HepG2 (cell line): Measurements from ENCODE around the gene CLBA1. TPM values are rescaled to one million over a fixed set of nuclear protein-coding genes. Genes with fewer than 3 reads are reported as not detected.
A peak's percentile ranks its signal among the peaks of the same experiment; 100 is the strongest.

ENCODE experiments used
- CHD2 ChIP-seq: IDR thresholded peaks from 2 replicates; pipeline ENCODE4 v1.6.1; 2011; ENCODE audit warnings: low read depth, low read length, improper control_type of control experiment
- EZH2 ChIP-seq: conservative IDR thresholded peaks from 2 replicates; pipeline ENCODE4 v1.6.1; 2012; ENCODE audit warnings: mild to moderate bottlenecking, low read depth, low read length, moderate library complexity
- HMG20A ChIP-seq: IDR thresholded peaks from 2 replicates; pipeline ENCODE4 v1.6.1; 2016; ENCODE audit warnings: borderline replicate concordance
- HNF4G ChIP-seq, 2 experiments: sonication (generic) in 1 of 2; formaldehyde crosslinking in 1 of 2; IDR thresholded peaks; 2 replicates each; pipeline versions ENCODE4 v1.4.0 to v1.6.1; 2011 to 2020; ENCODE audit warnings: borderline replicate concordance in 2 of 2, low read depth in 2 of 2, mild to moderate bottlenecking in 2 of 2, low read length in 1 of 2, missing genetic modification reagents in 1 of 2, moderate library complexity in 1 of 2
- HNRNPUL1 ChIP-seq: fragments of 200-400 bp; formaldehyde crosslinking; IDR thresholded peaks from 2 replicates; pipeline ENCODE4 v1.6.1; 2017; ENCODE audit warnings: low read depth, mild to moderate bottlenecking, low read length, moderate library complexity
- MYNN ChIP-seq: sonication (generic); formaldehyde crosslinking; IDR thresholded peaks from 2 replicates; pipeline ENCODE4 v1.4.0; 2020; ENCODE audit warnings: mild to moderate bottlenecking, low read depth, missing genetic modification reagents
- PITX1 ChIP-seq: sonication (generic); formaldehyde crosslinking; IDR thresholded peaks from 2 replicates; pipeline ENCODE4 v1.5.1; 2020; ENCODE audit warnings: mild to moderate bottlenecking, missing genetic modification reagents
- POGK ChIP-seq: sonication (generic); formaldehyde crosslinking; conservative IDR thresholded peaks from 2 replicates; pipeline ENCODE4 v1.8.0; 2022; ENCODE audit warnings: mild to moderate bottlenecking, moderate library complexity, missing genetic modification reagents
- REPIN1 ChIP-seq: sonication (generic); formaldehyde crosslinking; IDR thresholded peaks from 2 replicates; pipeline ENCODE4 v1.8.0; 2022; ENCODE audit warnings: missing genetic modification reagents, low read depth, mild to moderate bottlenecking, borderline replicate concordance
- SATB2 ChIP-seq: sonication (generic); formaldehyde crosslinking; IDR thresholded peaks from 2 replicates; pipeline ENCODE4 v1.5.0; 2020; ENCODE audit warnings: missing genetic modification reagents
- SOX5 ChIP-seq: IDR thresholded peaks from 2 replicates; pipeline ENCODE4 v1.6.1; 2016; ENCODE audit warnings: borderline replicate concordance
- TSC22D2 ChIP-seq: sonication (generic); formaldehyde crosslinking; IDR thresholded peaks from 2 replicates; pipeline ENCODE4 v1.5.1; 2020; ENCODE audit warnings: missing genetic modification reagents, mild to moderate bottlenecking, borderline replicate concordance
- ZNF20 ChIP-seq: sonication (generic); formaldehyde crosslinking; IDR thresholded peaks from 2 replicates; pipeline ENCODE4 v1.4.0; 2020; ENCODE audit warnings: mild to moderate bottlenecking, moderate library complexity, missing genetic modification reagents
- ZNF414 ChIP-seq: sonication (generic); formaldehyde crosslinking; IDR thresholded peaks from 2 replicates; pipeline ENCODE4 v1.5.0; 2020; ENCODE audit warnings: missing genetic modification reagents
- ZNF598 ChIP-seq: sonication (generic); formaldehyde crosslinking; IDR thresholded peaks from 2 replicates; pipeline ENCODE4 v1.5.1; 2020; ENCODE audit warnings: mild to moderate bottlenecking, missing genetic modification reagents, borderline replicate concordance
- ZNF644 ChIP-seq: IDR thresholded peaks from 2 replicates; pipeline ENCODE4 v1.6.1; 2016; ENCODE audit warnings: low read depth
- ZNF781 ChIP-seq: sonication (generic); formaldehyde crosslinking; IDR thresholded peaks from 2 replicates; pipeline ENCODE4 v1.5.1; 2020; ENCODE audit warnings: borderline replicate concordance, mild to moderate bottlenecking, missing genetic modification reagents; ENCODE audit errors: not compliant biosample characterization
- ZNF83 ChIP-seq: sonication (generic); formaldehyde crosslinking; IDR thresholded peaks from 2 replicates; pipeline ENCODE4 v1.4.0; 2020; ENCODE audit warnings: missing genetic modification reagents, mild to moderate bottlenecking, borderline replicate concordance
- polyA plus RNA-seq, 8 experiments: library from polyadenylated mRNA; depleted of rRNA in 3 of 8; stranded (reverse) in 7 of 8; unstranded in 1 of 8; fragments of >200 nt; fragmentation: Illumina TruSeq in 4 of 8; extraction: Trizol in 4 of 8; gene quantifications; 2 replicates each; pipeline versions ENCODE4 v1.2.1 to v1.2.3, GENCODE V29; 2011 to 2016; ENCODE audit warnings: low read depth in 4 of 8, missing spikeins in 1 of 8, mixed read lengths in 1 of 8; ENCODE audit not compliant: insufficient read depth in 1 of 8
- total RNA-seq, 5 experiments: library from RNA; depleted of rRNA; stranded (reverse); fragments of >200 nt; fragmentation: Illumina TruSeq; extraction: Trizol; gene quantifications; 2 replicates each; pipeline ENCODE4 v1.2.3, GENCODE V29; 2016; ENCODE audit warnings: low read depth in 1 of 5
- TF ChIP-seq, protein P1 (sequence below): sonication (generic); formaldehyde crosslinking; IDR thresholded peaks from 2 replicates; pipeline ENCODE4 v1.5.0; 2020; ENCODE audit warnings: mild to moderate bottlenecking, missing genetic modification reagents
- TF ChIP-seq, protein P2 (sequence below): sonication (generic); formaldehyde crosslinking; IDR thresholded peaks from 2 replicates; pipeline ENCODE4 v1.4.0; 2020; ENCODE audit warnings: missing genetic modification reagents, borderline replicate concordance

Gene CLBA1
- total and polyA plus RNA-seq, 2 of the 13 experiments (the other 11 are each of a cell fraction or from before 2014, with no cell fraction given) = 1.2 to 1.4 TPM

GRCh38 chr14:104976198-104977007, 9.2 kb upstream of the CLBA1 start (continued):
- TF ChIP-seq HNF4G (IDR thresholded peaks at IDR 0.05; ENCODE audit: borderline replicate concordance, low read depth, low read length) (no peak), HNF4G (CRISPR knock-in tag; IDR thresholded peaks at IDR 0.05; ENCODE audit: borderline replicate concordance, low read depth) (no peak), ZNF598 (CRISPR knock-in tag) (0 out of 2 replicates have a peak, but pooled peaks have one; percentile 39), POGK (CRISPR knock-in tag) (no peak), PITX1 (CRISPR knock-in tag) (0 out of 2 replicates have a peak, but pooled peaks have one; percentile 12), ZNF20 (no peak), SATB2 (CRISPR knock-in tag) (no peak), ZNF83 (CRISPR knock-in tag) (no peak), ZNF644 (CRISPR knock-in tag) (no peak), SOX5 (CRISPR knock-in tag) (no peak), EZH2 (no peak), HNRNPUL1 (no peak), TSC22D2 (CRISPR knock-in tag) (no peak), HMG20A (no peak), CHD2 (no peak), ZNF781 (no peak), ZNF414 (CRISPR knock-in tag) (no peak), MYNN (no peak), REPIN1 (CRISPR knock-in tag) (no peak)
- TF ChIP-seq, protein P1, sequence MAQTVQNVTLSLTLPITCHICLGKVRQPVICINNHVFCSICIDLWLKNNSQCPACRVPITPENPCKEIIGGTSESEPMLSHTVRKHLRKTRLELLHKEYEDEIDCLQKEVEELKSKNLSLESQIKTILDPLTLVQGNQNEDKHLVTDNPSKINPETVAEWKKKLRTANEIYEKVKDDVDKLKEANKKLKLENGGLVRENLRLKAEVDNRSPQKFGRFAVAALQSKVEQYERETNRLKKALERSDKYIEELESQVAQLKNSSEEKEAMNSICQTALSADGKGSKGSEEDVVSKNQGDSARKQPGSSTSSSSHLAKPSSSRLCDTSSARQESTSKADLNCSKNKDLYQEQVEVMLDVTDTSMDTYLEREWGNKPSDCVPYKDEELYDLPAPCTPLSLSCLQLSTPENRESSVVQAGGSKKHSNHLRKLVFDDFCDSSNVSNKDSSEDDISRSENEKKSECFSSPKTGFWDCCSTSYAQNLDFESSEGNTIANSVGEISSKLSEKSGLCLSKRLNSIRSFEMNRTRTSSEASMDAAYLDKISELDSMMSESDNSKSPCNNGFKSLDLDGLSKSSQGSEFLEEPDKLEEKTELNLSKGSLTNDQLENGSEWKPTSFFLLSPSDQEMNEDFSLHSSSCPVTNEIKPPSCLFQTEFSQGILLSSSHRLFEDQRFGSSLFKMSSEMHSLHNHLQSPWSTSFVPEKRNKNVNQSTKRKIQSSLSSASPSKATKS (CRISPR knock-in tag) = no peak
- TF ChIP-seq, protein P2, sequence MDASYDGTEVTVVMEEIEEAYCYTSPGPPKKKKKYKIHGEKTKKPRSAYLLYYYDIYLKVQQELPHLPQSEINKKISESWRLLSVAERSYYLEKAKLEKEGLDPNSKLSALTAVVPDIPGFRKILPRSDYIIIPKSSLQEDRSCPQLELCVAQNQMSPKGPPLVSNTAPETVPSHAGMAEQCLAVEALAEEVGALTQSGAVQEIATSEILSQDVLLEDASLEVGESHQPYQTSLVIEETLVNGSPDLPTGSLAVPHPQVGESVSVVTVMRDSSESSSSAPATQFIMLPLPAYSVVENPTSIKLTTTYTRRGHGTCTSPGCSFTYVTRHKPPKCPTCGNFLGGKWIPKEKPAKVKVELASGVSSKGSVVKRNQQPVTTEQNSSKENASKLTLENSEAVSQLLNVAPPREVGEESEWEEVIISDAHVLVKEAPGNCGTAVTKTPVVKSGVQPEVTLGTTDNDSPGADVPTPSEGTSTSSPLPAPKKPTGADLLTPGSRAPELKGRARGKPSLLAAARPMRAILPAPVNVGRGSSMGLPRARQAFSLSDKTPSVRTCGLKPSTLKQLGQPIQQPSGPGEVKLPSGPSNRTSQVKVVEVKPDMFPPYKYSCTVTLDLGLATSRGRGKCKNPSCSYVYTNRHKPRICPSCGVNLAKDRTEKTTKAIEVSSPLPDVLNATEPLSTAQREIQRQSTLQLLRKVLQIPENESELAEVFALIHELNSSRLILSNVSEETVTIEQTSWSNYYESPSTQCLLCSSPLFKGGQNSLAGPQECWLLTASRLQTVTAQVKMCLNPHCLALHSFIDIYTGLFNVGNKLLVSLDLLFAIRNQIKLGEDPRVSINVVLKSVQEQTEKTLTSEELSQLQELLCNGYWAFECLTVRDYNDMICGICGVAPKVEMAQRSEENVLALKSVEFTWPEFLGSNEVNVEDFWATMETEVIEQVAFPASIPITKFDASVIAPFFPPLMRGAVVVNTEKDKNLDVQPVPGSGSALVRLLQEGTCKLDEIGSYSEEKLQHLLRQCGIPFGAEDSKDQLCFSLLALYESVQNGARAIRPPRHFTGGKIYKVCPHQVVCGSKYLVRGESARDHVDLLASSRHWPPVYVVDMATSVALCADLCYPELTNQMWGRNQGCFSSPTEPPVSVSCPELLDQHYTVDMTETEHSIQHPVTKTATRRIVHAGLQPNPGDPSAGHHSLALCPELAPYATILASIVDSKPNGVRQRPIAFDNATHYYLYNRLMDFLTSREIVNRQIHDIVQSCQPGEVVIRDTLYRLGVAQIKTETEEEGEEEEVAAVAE (CRISPR knock-in tag) = no peak
